ENCODE measurements around the gene TBX10. TPM values are rescaled to one million over a fixed set of nuclear protein-coding genes. Genes with fewer than 3 reads are reported as not detected.

TBX10 gene
- total and polyA plus RNA-seq, 9 donors: not detected

GRCh38 chr11:67631853-67632174 is 7.7 kb downstream of the TBX10 start:
- 92 to 97% (median 92%) methylated on average over 2 of the region's 2 CpGs for whole genome bisulfite sequencing, 3 donors
- intact Hi-C loops (cut with DNase I): no loop called here
- Histone ChIP-seq H3K27ac (no peak overlapping the region), H3K9me3 (no peaks in the 10 kb centered on the region), H3K27me3 (no peaks in the 10 kb centered on the region), H3K36me3 (no peaks in the 10 kb centered on the region), H3K4me3 (no peak overlapping the region), H3K4me1 (ENCODE audit: insufficient read depth) (peaks cover 5% of the 10 kb centered on the region)
- TF ChIP-seq EP300 (IDR thresholded peaks at IDR 0.05) (no peak), POLR2A (IDR thresholded peaks at IDR 0.05) (no peak), CTCF (IDR thresholded peaks at IDR 0.05) (no peak)
- DNase-seq: no peak

GRCh38 chr11:67631411-67631810 is 8.2 kb downstream of the TBX10 start:
- H3K27me3 ChIP-seq: no peaks in the 10 kb centered on the region
- H3K4me1 ChIP-seq (ENCODE audit: insufficient read depth): peaks cover 5% of the 10 kb centered on the region
- TF ChIP-seq POLR2A (IDR thresholded peaks at IDR 0.05): no peak
- TF ChIP-seq CTCF (IDR thresholded peaks at IDR 0.05): no peak
- no peak for TF ChIP-seq EP300 (IDR thresholded peaks at IDR 0.05)
- no peaks in the 10 kb centered on the region for H3K9me3 ChIP-seq
- no peak overlapping the region for H3K27ac ChIP-seq
- H3K36me3 ChIP-seq: no peaks in the 10 kb centered on the region
- intact Hi-C loops (cut with DNase I): no loop called here
- peak in 3 of 5 donors; percentile 34 to 62 (median 59) for DNase-seq
- WGBS, 3 donors: 58 to 85% (median 72%) methylated on average over 5 to 7 of the region's 7 CpGs
- H3K4me3 ChIP-seq: no peak overlapping the region

- H3K27me3 ChIP-seq: no peaks in the 10 kb centered on the region
- 35 to 56% (median 41%) methylated on average over 16 of the region's 16 CpGs for WGBS, 3 donors
Measured at GRCh38 chr11:67630943-67631331, 8.6 kb downstream of the TBX10 start.

GRCh38 chr11:67630228-67630942 is 9.2 kb downstream of the TBX10 start:
- TF ChIP-seq POLR2A (IDR thresholded peaks at IDR 0.05): peak; percentile 28
- peak; percentile 54 to 57 (median 56) for TF ChIP-seq CTCF (IDR thresholded peaks at IDR 0.05)
- no peak for TF ChIP-seq EP300 (IDR thresholded peaks at IDR 0.05)
- Histone ChIP-seq H3K36me3 (no peaks in the 10 kb centered on the region), H3K27ac (peak overlapping the region; percentile 66 to 79), H3K4me1 (ENCODE audit: insufficient read depth) (peaks cover 5% of the 10 kb centered on the region), H3K9me3 (no peaks in the 10 kb centered on the region), H3K4me3 (peak overlapping the region; percentile 81), H3K27me3 (no peaks in the 10 kb centered on the region)
- WGBS, 3 donors: 0 to 1% (median 0%) methylated on average over 61 to 70 of the region's 70 CpGs
- DNase-seq: peak; percentile 98 to 100 (median 99)
- intact Hi-C loops (cut with DNase I): no loop called here

More at GRCh38 chr11:67630943-67631331, 8.6 kb downstream of the TBX10 start:
- peaks cover 5% of the 10 kb centered on the region for H3K4me1 ChIP-seq (ENCODE audit: insufficient read depth)
- no peaks in the 10 kb centered on the region for H3K36me3 ChIP-seq
- no peak for DNase-seq
- no peaks in the 10 kb centered on the region for H3K9me3 ChIP-seq
- peak overlapping the region; percentile 60 to 79 for H3K27ac ChIP-seq
- intact Hi-C loops (cut with DNase I): no loop called here
- TF ChIP-seq EP300 (IDR thresholded peaks at IDR 0.05) (no peak), CTCF (IDR thresholded peaks at IDR 0.05) (peak in 1 of 3 donors; percentile 7)
- peak overlapping the region; percentile 81 for H3K4me3 ChIP-seq
